PC-3 (cell line): ENCODE results near the gene FGFR1OP2. TPM values are rescaled to one million over a fixed set of nuclear protein-coding genes. Genes with fewer than 3 reads are reported as not detected.

ENCODE experiments used
- ATAC-seq: fragments of 200-7000 bp; cut with Tn5 transposase; 2 replicates; pipeline ENCODE4 v1.9.1; 2020; ENCODE audit warnings: mild to moderate bottlenecking, moderate library complexity
- BruUV-seq: library from RNA; stranded (reverse); fragments of 400-500 nt; replicated peaks from 2 replicates; lab custom pipeline; 2021; lab: Mats Ljungman, UMichigan
- CTCF ChIA-PET: fragments of 300-600 bp; sonication (Branson Sonifier 250); formaldehyde crosslinking; loops from one replicate; lab custom pipeline; 2022; ENCODE audit warnings: antibody characterized with exemption; lab: Charles Lee
- POLR2A ChIA-PET: fragments of 300-600 bp; sonication (Branson Sonifier 250); formaldehyde crosslinking; loops from one replicate; lab custom pipeline; 2022; ENCODE audit warnings: antibody characterized with exemption; ENCODE audit not compliant: unreplicated experiment; lab: Charles Lee
- DNase-seq: peaks from one replicate; pipeline ENCODE4 v3.0.0-alpha.2; 2015
- H2AFZ ChIP-seq: fragments of 300-600 bp; sonication (generic); 2 replicates; pipeline ENCODE4 v1.6.0; 2016; ENCODE audit warnings: antibody characterized with exemption, low read length
- H3F3A ChIP-seq: fragments of 300-600 bp; sonication (generic); one replicate; pipeline ENCODE4 v1.6.0; 2017; ENCODE audit warnings: antibody characterized with exemption, low read length, control low read depth, mild to moderate bottlenecking; ENCODE audit not compliant: unreplicated experiment
- H3K27ac ChIP-seq: fragments of 300-600 bp; sonication (generic); 2 replicates; pipeline ENCODE4 v1.5.1; 2016; ENCODE audit warnings: mild to moderate bottlenecking, low read length
- H3K27me3 ChIP-seq: fragments of 300-600 bp; sonication (generic); 2 replicates; pipeline ENCODE4 v1.6.1; 2016; ENCODE audit warnings: low read length, mixed read lengths
- H3K36me3 ChIP-seq: fragments of 300-600 bp; sonication (generic); 2 replicates; pipeline ENCODE4 v1.6.1; 2016; ENCODE audit warnings: low read depth, mixed run types, low read length, mixed read lengths
- H3K4me1 ChIP-seq: fragments of 300-600 bp; sonication (generic); 2 replicates; pipeline ENCODE4 v1.5.1; 2016; ENCODE audit warnings: low read length; ENCODE audit not compliant: insufficient read depth
- H3K4me2 ChIP-seq: fragments of 300-600 bp; sonication (generic); 2 replicates; pipeline ENCODE4 v1.6.0; 2016; ENCODE audit warnings: low read length
- H3K4me3 ChIP-seq: fragments of 300-600 bp; sonication (generic); 2 replicates; pipeline ENCODE4 v1.5.1; 2016; ENCODE audit warnings: mild to moderate bottlenecking, low read length, mixed read lengths
- H3K79me2 ChIP-seq: fragments of 300-600 bp; sonication (generic); 2 replicates; pipeline ENCODE4 v1.6.1; 2017; ENCODE audit warnings: low read length, mixed read lengths
- H3K9ac ChIP-seq: fragments of 300-600 bp; sonication (generic); 2 replicates; pipeline ENCODE4 v1.6.0; 2016; ENCODE audit warnings: mild to moderate bottlenecking, low read length
- H3K9me2 ChIP-seq: fragments of 300-600 bp; sonication (generic); replicated peaks from 2 replicates; pipeline ENCODE4 v1.6.1; 2016; ENCODE audit warnings: mixed run types, low read length, mixed read lengths
- H3K9me3 ChIP-seq: fragments of 300-600 bp; sonication (generic); 2 replicates; pipeline ENCODE4 v1.6.1; 2016; ENCODE audit warnings: low read length, mixed read lengths
- H4K20me1 ChIP-seq: fragments of 300-600 bp; sonication (generic); 2 replicates; pipeline ENCODE4 v1.6.1; 2016; ENCODE audit warnings: low read length, mixed read lengths
- CTCF ChIP-seq: fragments of 300-600 bp; sonication (generic); conservative IDR thresholded peaks from 2 replicates; pipeline ENCODE4 v1.5.1; 2017; ENCODE audit warnings: antibody characterized with exemption, low read depth, mild to moderate bottlenecking, low read length
- EZH2 ChIP-seq: fragments of 300-600 bp; sonication (generic); IDR thresholded peaks from one replicate; pipeline ENCODE4 v1.6.1; 2017; ENCODE audit warnings: antibody characterized with exemption, mild to moderate bottlenecking, low read length; ENCODE audit not compliant: unreplicated experiment
- EZH2phosphoT487 ChIP-seq: fragments of 300-600 bp; sonication (generic); IDR thresholded peaks from 2 replicates; pipeline ENCODE4 v1.6.1; 2018; ENCODE audit warnings: mild to moderate bottlenecking, antibody characterized with exemption, low read length, borderline replicate concordance
- intact Hi-C: fragments of 100-400 bp; cut with micrococcal nuclease; formaldehyde crosslinking; loops from 2 replicates; pipeline ENCODE4 v1.9.0; 2023
- total RNA-seq: library from RNA; depleted of rRNA; stranded (reverse); fragments of >200 nt; gene quantifications from 2 replicates; pipeline ENCODE4 v1.2.3, GENCODE V29; 2014

The FGFR1OP2 gene
- total RNA-seq, 1 experiment from 2014 or later: 74.3 TPM

- DNase-seq (peak; percentile 40), ATAC-seq (peak; percentile 80)
- peaks cover 11% of the 10 kb centered on the region for H3K4me1 ChIP-seq
- H3K4me2 ChIP-seq: no peak overlapping the region; the same call in 1 of the 2 replicates
- H3K27ac ChIP-seq: no peak overlapping the region
- BruUV-seq: no TSS peak
- no peaks in the 10 kb centered on the region for H4K20me1 ChIP-seq
- H3K27me3 ChIP-seq: no peaks in the 10 kb centered on the region
- peaks cover 21% of the 10 kb centered on the region; the same call in 1 of the 2 replicates for H3K79me2 ChIP-seq
- no peaks in the 10 kb centered on the region for H3F3A ChIP-seq
- H3K36me3 ChIP-seq: no peaks in the 10 kb centered on the region
- H3K9ac ChIP-seq: no peak overlapping the region
- TF ChIP-seq EZH2 (no peak), CTCF (no peak), EZH2phosphoT487 (no peak)
- H3K9me3 ChIP-seq: no peaks in the 10 kb centered on the region
- no peaks in the 10 kb centered on the region for H3K9me2 ChIP-seq
- H2AFZ ChIP-seq: no peak overlapping the region
- ChIA-PET POLR2A (no interaction called here), CTCF (no interaction called here)
- no peak overlapping the region for H3K4me3 ChIP-seq
- intact Hi-C loops: no loop called here
Observed at GRCh38 chr12:27003421-27004381, 65.4 kb downstream of the FGFR1OP2 start.

GRCh38 chr12:27005495-27005894 lies 67.2 kb downstream of the FGFR1OP2 start:
- Histone ChIP-seq H3K4me3 (no peak overlapping the region), H3K36me3 (no peaks in the 10 kb centered on the region), H3F3A (no peaks in the 10 kb centered on the region), H2AFZ (no peak overlapping the region), H3K4me1 (peaks cover 22% of the 10 kb centered on the region), H3K9me3 (no peaks in the 10 kb centered on the region), H3K27ac (no peak overlapping the region), H3K4me2 (no peak overlapping the region), H3K9ac (no peak overlapping the region), H4K20me1 (no peaks in the 10 kb centered on the region), H3K27me3 (no peaks in the 10 kb centered on the region), H3K9me2 (no peaks in the 10 kb centered on the region), H3K79me2 (peaks cover 39% of the 10 kb centered on the region)
- no peak for TF ChIP-seq EZH2
- intact Hi-C loops: no loop called here
- ChIA-PET POLR2A (no interaction called here), CTCF (interaction anchor here (1.0 kb wide), 1 partner anchor 11 kb away, joined by 3 read pairs; no protein-coding TSS in a partner anchor)
- ATAC-seq: no peak
- no peak for DNase-seq
- no TSS peak for BruUV-seq

- H4K20me1 ChIP-seq: no peaks in the 10 kb centered on the region
- TF ChIP-seq EZH2phosphoT487 (no peak), EZH2 (no peak), CTCF (no peak)
- H3K4me2 ChIP-seq: no peak overlapping the region
- DNase-seq: no peak
- no peak overlapping the region for H3K4me3 ChIP-seq
- H3K79me2 ChIP-seq: peaks cover 53% of the 10 kb centered on the region
- BruUV-seq: no TSS peak
- H3K4me1 ChIP-seq: peaks cover 22% of the 10 kb centered on the region
- no peaks in the 10 kb centered on the region for H3K9me3 ChIP-seq
- no peaks in the 10 kb centered on the region for H3K9me2 ChIP-seq
- no peaks in the 10 kb centered on the region for H3F3A ChIP-seq
- no peaks in the 10 kb centered on the region for H3K27me3 ChIP-seq
- POLR2A ChIA-PET: no interaction called here
- CTCF ChIA-PET: interaction anchor here (1.0 kb wide), 1 partner anchor 9 kb away, joined by 3 read pairs; no protein-coding TSS in a partner anchor
- no peaks in the 10 kb centered on the region for H3K36me3 ChIP-seq
- ATAC-seq: no peak
- H2AFZ ChIP-seq: no peak overlapping the region
- no peak overlapping the region for H3K9ac ChIP-seq
- H3K27ac ChIP-seq: no peak overlapping the region
- intact Hi-C loops: no loop called here
Observed at GRCh38 chr12:27006797-27007467, 68.7 kb downstream of the FGFR1OP2 start.
